ENCODE data around the gene WDR82.

Gene WDR82

GRCh38 chr3:52256622-52257021 lies 21.8 kb downstream of the WDR82 start:
- no peak for DNase-seq (ENCODE audit: low spot score)

DNA sequence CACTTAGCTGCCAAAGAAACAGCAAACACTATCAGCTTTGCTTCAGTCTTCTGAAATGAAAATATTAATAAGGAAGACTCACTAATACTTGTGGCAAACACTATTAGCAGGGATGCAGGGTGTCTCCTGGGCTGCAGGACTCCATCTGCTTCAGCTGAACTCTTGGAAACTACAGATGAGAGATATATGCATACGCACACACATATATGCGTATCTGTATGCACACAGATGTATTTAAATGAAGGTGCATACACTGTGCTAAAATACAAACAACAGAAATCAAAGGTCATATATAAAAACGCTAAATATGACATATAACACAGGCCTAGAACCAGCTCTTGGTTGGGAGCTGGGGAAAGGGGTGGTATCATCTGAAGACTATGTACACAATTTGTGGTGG lies 22.3 kb downstream of the WDR82 start:
- DNase-seq (ENCODE audit: low spot score): no peak

- no peak for DNase-seq (ENCODE audit: low spot score)
Observed at GRCh38 chr3:52254608-52255007, 23.8 kb downstream of the WDR82 start.

DNA sequence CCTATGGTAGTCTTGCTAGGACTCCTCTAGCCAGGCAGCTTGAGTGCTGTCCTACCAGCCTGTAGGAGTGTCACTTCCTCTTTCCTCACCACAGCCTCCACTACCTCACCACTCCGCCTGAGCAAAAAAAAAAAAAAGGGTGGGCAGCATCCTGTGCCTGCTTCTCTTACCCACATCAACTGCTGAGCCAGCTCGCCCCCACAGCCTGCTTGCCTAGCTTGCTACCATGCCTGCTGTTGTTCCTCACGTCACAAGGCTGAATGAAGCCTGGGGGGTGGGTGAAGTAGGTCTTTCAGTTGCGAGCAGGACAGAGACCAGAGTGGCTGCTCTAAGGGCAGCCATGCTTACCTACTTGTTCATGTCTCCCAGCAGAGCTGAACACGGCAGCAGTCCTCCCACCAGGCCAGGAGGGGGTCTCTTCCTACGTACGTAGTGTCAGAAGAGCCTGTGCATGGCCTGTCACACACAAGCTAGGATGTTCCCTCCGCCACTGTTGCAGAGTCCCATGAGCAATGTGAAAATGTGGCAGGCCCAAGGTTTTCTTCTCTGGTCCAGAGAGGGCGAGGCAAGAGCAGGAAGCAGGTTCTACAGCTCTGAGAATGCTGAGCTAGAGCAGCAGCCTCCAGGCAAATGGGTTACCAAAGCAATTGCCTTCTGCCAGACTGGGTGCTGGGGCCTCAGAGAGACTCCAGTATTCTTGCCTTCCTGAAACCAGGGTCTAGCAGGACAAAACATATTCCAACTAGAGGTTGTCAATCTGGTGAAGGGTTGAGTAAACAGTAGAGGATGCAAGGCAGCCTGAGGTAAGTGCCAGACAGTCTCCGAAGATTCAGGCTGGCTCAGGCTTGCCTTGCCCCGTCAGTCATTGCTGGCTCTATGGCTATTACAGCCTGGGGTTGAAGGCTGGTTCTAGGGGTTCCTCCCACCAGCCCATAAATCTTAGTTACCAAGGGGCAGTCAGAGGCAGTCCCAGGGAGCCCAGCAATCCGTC lies 24.8 kb downstream of the WDR82 start:
- no peak for DNase-seq (ENCODE audit: low spot score)

- DNase-seq (ENCODE audit: low spot score): no peak
Observed at GRCh38 chr3:52250122-52250521, 28.3 kb downstream of the WDR82 start.

DNA sequence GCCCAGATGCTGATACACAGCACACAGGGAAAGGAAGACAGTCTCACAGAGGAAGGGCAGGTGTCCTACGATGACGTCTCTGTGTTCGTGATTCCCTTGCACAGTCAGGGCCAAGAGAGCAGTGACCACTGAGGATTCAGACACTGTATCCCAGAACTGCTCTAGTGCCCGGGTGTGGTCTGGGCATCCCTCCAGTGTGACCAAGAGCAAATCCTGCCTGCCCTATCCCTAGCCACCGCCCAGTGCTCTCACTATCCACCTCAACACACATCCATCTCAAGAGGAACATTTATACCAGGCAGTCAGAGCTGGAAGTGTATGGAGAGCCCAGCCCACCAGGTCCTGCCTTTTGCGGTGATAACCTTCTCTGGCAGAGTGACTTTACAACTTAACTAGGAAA lies 28.8 kb downstream of the WDR82 start:
- DNase-seq (ENCODE audit: low spot score): no peak

DNA sequence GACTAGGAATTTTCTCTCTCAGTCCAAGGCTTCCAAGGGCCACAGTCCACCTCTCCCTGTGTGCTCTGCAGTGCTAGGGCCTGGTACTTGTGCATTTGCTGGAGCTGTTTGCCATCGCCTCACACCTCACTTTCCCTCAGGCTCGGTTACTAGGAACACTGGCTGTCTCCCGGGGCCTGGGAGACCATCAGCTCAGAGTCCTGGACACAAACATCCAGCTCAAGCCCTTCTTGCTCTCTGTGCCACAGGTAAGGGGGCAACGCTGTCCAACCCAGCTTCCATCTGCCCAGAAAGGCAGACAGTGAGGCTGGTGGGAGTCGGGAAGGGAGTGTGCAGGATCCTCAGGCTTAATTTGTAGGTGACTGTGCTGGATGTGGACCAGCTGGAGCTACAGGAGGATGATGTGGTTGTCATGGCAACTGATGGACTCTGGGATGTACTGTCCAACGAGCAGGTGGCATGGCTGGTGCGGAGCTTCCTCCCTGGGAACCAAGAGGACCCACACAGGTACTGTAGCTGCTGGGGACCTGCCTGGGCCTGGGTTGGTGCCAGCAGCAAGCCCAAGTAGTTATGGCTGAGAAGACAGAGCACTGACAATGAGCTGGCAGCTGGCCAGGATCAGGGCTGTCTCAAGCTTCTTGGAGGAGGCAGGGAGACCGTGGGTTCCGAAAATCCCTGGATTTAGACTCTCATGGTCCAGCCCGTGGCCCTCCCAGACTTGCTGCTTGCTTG lies 29.5 kb downstream of the WDR82 start:
- no peak for DNase-seq (ENCODE audit: low spot score)

DNA sequence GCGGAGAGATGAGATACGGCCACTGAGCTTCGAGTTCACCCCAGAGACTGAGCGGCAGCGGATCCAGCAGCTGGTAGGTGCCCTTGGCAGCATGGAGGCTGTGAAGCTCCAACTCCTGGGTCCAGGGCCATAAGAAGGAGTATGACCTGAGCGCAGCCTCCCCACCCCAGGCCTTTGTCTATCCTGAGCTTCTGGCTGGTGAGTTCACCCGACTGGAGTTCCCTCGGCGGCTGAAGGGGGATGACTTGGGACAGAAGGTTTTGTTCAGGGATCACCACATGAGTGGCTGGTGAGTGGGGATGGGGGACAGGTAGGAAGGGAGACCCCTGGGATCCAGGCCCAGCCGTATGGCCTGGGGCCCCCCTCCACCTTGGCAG lies 30.3 kb downstream of the WDR82 start:
- DNase-seq (ENCODE audit: low spot score): no peak

- DNase-seq (ENCODE audit: low spot score): no peak
Observed at GRCh38 chr3:52247409-52248164, 30.9 kb downstream of the WDR82 start.

GRCh38 chr3:52246728-52247408 lies 31.6 kb downstream of the WDR82 start:
- DNase-seq (ENCODE audit: low spot score): no peak

GRCh38 chr3:52246264-52246620 lies 32.2 kb downstream of the WDR82 start:
- DNase-seq (ENCODE audit: low spot score): no peak

- no peak for DNase-seq (ENCODE audit: low spot score)
Observed at GRCh38 chr3:52245322-52246263, 32.9 kb downstream of the WDR82 start, which contains the start of gene PPM1M. Gene PPM1M (plus strand): TSS chr3:52245759. CDS start chr3:52245825, 66 bp downstream.

DNA sequence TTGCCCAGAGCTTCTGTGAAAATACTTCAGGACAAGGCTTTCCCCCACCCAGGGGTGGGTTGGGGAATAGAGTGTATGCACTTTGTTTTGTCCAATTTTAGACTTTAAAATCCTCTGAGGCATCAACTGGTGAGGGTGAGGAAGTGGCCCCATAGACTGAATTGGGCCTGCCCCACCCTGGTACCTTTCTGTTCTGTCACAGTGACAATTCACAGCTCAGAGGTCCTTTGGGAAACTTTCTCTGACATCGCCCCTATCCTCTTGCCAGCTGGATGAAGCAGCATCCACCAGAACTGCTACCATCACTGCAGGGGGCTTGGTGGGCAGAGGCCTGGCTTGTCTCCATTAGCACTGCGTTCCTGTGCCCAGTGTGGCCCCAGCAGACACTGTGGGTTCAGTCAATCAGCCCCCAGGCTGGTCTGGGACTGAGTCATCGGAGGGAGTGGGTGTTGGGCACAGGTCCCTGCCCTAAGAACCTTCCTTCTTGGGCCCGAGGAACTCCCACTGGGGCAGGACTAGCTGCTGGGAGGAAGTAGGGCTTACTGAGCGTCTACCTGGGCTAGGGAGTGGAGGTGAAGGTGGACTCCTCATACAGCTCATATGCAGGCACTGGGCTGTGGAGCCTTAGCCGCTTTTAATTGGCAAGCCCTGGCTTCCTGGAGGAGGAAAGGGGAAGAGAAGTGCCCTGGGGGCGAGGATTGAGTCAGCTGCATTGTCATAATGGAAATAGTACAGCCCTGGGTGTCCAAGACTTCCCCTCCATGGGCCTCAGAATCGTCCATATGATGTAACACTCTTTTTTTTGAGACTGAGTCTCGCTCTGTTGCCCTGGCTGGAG lies 34.4 kb downstream of the WDR82 start:
- no peak for DNase-seq (ENCODE audit: low spot score)

DNA sequence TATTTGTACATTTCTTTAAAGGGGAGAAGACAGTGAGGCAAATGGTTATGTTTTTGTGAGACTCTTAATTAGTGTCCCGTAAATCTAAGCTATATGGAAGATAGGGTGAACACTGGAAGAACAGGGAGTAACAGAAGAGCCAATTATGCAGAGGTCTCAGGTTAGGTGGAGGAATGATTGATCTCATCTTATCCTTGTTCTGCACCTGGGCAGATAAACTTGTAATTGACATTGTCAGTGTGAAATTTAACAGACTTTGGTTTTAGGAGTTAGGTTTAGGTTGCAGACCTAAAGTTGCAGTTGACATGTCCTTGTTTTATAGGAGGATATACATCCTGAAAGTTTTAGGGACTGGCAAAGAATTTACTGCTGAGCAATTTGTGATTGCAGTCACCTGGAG lies 36.4 kb downstream of the WDR82 start:
- DNase-seq (ENCODE audit: low spot score): no peak

DNA sequence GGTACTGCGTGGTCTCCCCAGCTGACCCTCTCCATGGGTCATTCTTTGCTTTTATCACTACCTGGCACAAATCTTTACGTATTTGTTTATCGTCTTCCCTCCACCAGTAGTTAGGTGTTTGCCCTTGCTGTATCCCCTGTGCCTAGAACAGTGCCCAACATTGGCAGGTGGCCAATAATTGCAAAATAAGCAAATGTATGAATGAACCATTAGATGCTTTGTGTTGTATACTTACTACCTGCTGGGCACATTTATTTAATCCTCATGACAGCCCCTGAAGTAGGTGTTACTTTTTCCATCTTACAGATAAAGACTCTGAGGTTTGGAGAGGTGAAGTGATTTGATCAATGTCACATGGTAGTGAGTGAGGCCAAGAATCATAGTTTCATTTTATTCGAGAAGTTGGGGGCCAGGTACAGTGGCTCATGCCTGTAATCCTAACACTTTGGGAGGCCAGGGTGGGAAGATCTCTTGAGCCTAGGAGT lies 37.5 kb downstream of the WDR82 start:
- DNase-seq (ENCODE audit: low spot score): no peak

DNA sequence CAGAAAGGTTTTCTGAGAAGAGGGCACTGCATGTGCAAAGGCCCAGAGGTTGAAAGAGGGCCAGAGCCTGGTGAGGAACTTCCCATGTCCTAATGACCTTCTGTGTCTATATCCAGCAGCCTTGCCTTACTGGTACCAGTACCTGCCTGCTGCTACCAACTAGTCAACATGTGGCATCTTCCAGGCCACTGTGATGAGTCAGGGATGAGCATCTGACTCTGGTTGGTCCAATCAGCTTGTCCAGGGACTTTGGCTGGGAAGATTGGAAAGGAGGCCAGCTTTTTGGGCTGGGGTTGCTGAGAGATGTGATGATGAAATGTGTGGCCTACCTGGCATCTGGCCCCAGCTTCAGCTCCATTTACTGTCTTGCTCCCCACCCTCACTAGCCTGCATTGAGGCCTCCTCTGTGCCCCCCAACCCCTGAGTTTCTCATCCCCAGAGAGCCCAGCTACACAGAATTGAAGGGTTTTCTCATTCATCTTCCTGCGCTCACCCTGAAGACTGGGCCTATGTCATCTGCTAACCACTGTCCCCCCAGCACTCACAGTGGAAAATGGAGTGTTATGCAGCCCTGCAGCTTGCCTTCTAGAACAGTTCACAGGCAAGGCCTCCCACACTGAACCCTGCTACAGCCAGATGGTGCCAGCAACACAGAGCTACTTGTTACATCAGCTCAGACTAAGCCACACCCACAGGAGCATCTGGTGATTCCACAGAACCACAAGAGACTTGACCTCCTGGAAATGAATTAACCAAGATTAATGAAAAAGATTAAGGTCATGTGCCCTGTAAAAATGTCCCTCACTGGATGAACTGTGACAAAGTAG lies 38.2 kb downstream of the WDR82 start:
- DNase-seq (ENCODE audit: low spot score): peak; percentile 85

- peak; percentile 75 for DNase-seq (ENCODE audit: low spot score)
Observed at GRCh38 chr3:52238761-52239701, 39.4 kb downstream of the WDR82 start, which contains the start of gene TWF2. Gene TWF2 (minus strand): TSS chr3:52239158. CDS start chr3:52239016, 142 bp downstream.
